MM.1S (cell line): ENCODE results near the gene PLEKHH2.

Source experiments
- CTCF ChIP-seq: fragments of 300-600 bp; sonication (generic); IDR thresholded peaks from 2 replicates; pipeline ENCODE4 v1.5.1; 2016; ENCODE audit warnings: antibody characterized with exemption, low read length, mixed read lengths
- EZH2phosphoT487 ChIP-seq: fragments of 300-600 bp; sonication (generic); IDR thresholded peaks from 2 replicates; pipeline ENCODE4 v1.6.1; 2018; ENCODE audit warnings: antibody characterized with exemption, low read length

- TF ChIP-seq EZH2phosphoT487 (no peak), CTCF (no peak)
Measured at GRCh38 chr2:43685357-43685756, 48.3 kb downstream of the PLEKHH2 start.
